Neural progenitor cell (in vitro differentiated cells): ENCODE measurements around the gene ARHGAP15. TPM values are rescaled to one million over a fixed set of nuclear protein-coding genes. Genes with fewer than 3 reads are reported as not detected.

Experiments used
- DNase-seq: peaks from one replicate; pipeline ENCODE4 v3.0.0-alpha.2; 2016; ENCODE audit warnings: low spot score
- H2AFZ ChIP-seq: fragments of 200-600 bp; sonication (generic); replicated peaks from 2 replicates; pipeline ENCODE4 v1.6.1; 2016; ENCODE audit warnings: antibody characterized with exemption
- H3F3A ChIP-seq: fragments of 200-600 bp; sonication (generic); 2 replicates; pipeline ENCODE4 v1.6.1; 2016; ENCODE audit warnings: antibody characterized with exemption, low read depth
- H3K27ac ChIP-seq: fragments of 200-600 bp; sonication (generic); 2 replicates; pipeline ENCODE4 v1.5.1; 2016; ENCODE audit warnings: mild to moderate bottlenecking
- H3K27me3 ChIP-seq: fragments of 200-600 bp; sonication (generic); 2 replicates; pipeline ENCODE4 v1.6.1; 2016; ENCODE audit warnings: mild to moderate bottlenecking, moderate library complexity
- H3K36me3 ChIP-seq: fragments of 200-600 bp; sonication (generic); 2 replicates; pipeline ENCODE4 v1.5.1; 2016
- H3K4me1 ChIP-seq: fragments of 200-600 bp; sonication (generic); 2 replicates; pipeline ENCODE4 v1.6.1; 2016; ENCODE audit warnings: mixed run types
- H3K4me2 ChIP-seq: fragments of 200-600 bp; sonication (generic); 2 replicates; pipeline ENCODE4 v1.6.1; 2016
- H3K4me3 ChIP-seq: fragments of 200-600 bp; sonication (generic); 2 replicates; pipeline ENCODE4 v1.5.1; 2016
- H3K79me2 ChIP-seq: fragments of 200-600 bp; sonication (generic); 2 replicates; pipeline ENCODE4 v1.6.1; 2016; ENCODE audit warnings: low read depth
- H3K9ac ChIP-seq: fragments of 200-600 bp; sonication (generic); 2 replicates; pipeline ENCODE4 v1.6.1; 2016
- H3K9me3 ChIP-seq: fragments of 200-600 bp; sonication (generic); 2 replicates; pipeline ENCODE4 v1.5.1; 2016; ENCODE audit warnings: low read depth
- H4K20me1 ChIP-seq: fragments of 200-600 bp; sonication (generic); 2 replicates; pipeline ENCODE4 v1.6.1; 2016; ENCODE audit warnings: low read depth
- H3K27ac Mint-ChIP-seq: 3 replicates; pipeline ENCODE4 v1.8.0; 2021; ENCODE audit warnings: mixed read lengths
- H3K27me3 Mint-ChIP-seq: 2 replicates; pipeline ENCODE4 v1.8.0; 2022; ENCODE audit warnings: low read depth, mild to moderate bottlenecking, inconsistent platforms, moderate library complexity, mixed read lengths; ENCODE audit not compliant: insufficient read depth
- H3K36me3 Mint-ChIP-seq: 3 replicates; pipeline ENCODE4 v1.8.0; 2021; ENCODE audit warnings: mixed read lengths
- H3K4me1 Mint-ChIP-seq: 3 replicates; pipeline ENCODE4 v1.8.0; 2021; ENCODE audit warnings: mixed read lengths
- H3K4me3 Mint-ChIP-seq: 3 replicates; pipeline ENCODE4 v1.8.0; 2021; ENCODE audit warnings: mild to moderate bottlenecking, moderate library complexity, mixed read lengths
- H3K9me3 Mint-ChIP-seq: 3 replicates; pipeline ENCODE4 v1.8.0; 2020; ENCODE audit warnings: mixed read lengths
- CTCF ChIP-seq: fragments of 200-600 bp; sonication (generic); IDR thresholded peaks from 2 replicates; pipeline ENCODE4 v1.5.1; 2017; ENCODE audit warnings: antibody characterized with exemption, mild to moderate bottlenecking
- EZH2 ChIP-seq: fragments of 200-600 bp; sonication (generic); IDR thresholded peaks from 2 replicates; pipeline ENCODE4 v1.6.1; 2017; ENCODE audit warnings: antibody characterized with exemption, mild to moderate bottlenecking, moderate library complexity
- EZH2phosphoT487 ChIP-seq: fragments of 200-600 bp; sonication (generic); IDR thresholded peaks from 2 replicates; pipeline ENCODE4 v1.6.1; 2017; ENCODE audit warnings: antibody characterized with exemption
- total RNA-seq: library from RNA; depleted of rRNA; stranded (reverse); fragments of >200 nt; gene quantifications from 2 replicates; pipeline ENCODE4 v1.2.3, GENCODE V29; 2015; ENCODE audit warnings: low replicate concordance

Gene ARHGAP15
- total RNA-seq, 1 donor from 2014 or later: 5.9 TPM

GRCh38 chr2:143230506-143231253 is 101.5 kb downstream of the ARHGAP15 start:
- Histone ChIP-seq H3K27ac (no peak overlapping the region), H3K36me3 (no peaks in the 10 kb centered on the region), H3K4me2 (peak overlapping the region; percentile 73), H3K4me1 (peaks cover 35% of the 10 kb centered on the region), H3K27me3 (no peaks in the 10 kb centered on the region), H3K9ac (no peak overlapping the region), H4K20me1 (peaks cover 4% of the 10 kb centered on the region), H3K9me3 (no peaks in the 10 kb centered on the region), H3K79me2 (no peaks in the 10 kb centered on the region), H3F3A (peaks cover 25% of the 10 kb centered on the region), H2AFZ (no peak overlapping the region), H3K4me3 (no peak overlapping the region)
- Mint-ChIP-seq H3K9me3 (peaks cover 25% of the 10 kb centered on the region), H3K36me3 (no peaks in the 10 kb centered on the region), H3K27me3 (no peaks in the 10 kb centered on the region), H3K4me1 (peaks cover 37% of the 10 kb centered on the region), H3K4me3 (no peak overlapping the region), H3K27ac (peak overlapping the region; percentile 65)
- no peak for DNase-seq
- TF ChIP-seq CTCF (no peak), EZH2 (no peak), EZH2phosphoT487 (no peak)

GRCh38 chr2:143231254-143231645 is 102.0 kb downstream of the ARHGAP15 start:
- H3K4me3 ChIP-seq: no peak overlapping the region
- no peaks in the 10 kb centered on the region for H3K36me3 ChIP-seq
- H3F3A ChIP-seq: peaks cover 25% of the 10 kb centered on the region
- no peaks in the 10 kb centered on the region for H3K27me3 ChIP-seq
- no peak for DNase-seq
- H3K27ac Mint-ChIP-seq: peak overlapping the region; percentile 80
- no peaks in the 10 kb centered on the region for H3K79me2 ChIP-seq
- no peaks in the 10 kb centered on the region for H3K36me3 Mint-ChIP-seq
- H3K27me3 Mint-ChIP-seq: no peaks in the 10 kb centered on the region
- H3K9ac ChIP-seq: no peak overlapping the region
- H2AFZ ChIP-seq: no peak overlapping the region
- peaks cover 28% of the 10 kb centered on the region for H3K9me3 Mint-ChIP-seq
- H3K4me1 Mint-ChIP-seq: peaks cover 32% of the 10 kb centered on the region
- H3K4me2 ChIP-seq: no peak overlapping the region
- peaks cover 35% of the 10 kb centered on the region for H3K4me1 ChIP-seq
- H3K27ac ChIP-seq: no peak overlapping the region
- no peaks in the 10 kb centered on the region for H3K9me3 ChIP-seq
- no peak overlapping the region for H3K4me3 Mint-ChIP-seq
- peaks cover 4% of the 10 kb centered on the region for H4K20me1 ChIP-seq
- TF ChIP-seq EZH2: no peak
- no peak for TF ChIP-seq CTCF
- TF ChIP-seq EZH2phosphoT487: no peak

DNA sequence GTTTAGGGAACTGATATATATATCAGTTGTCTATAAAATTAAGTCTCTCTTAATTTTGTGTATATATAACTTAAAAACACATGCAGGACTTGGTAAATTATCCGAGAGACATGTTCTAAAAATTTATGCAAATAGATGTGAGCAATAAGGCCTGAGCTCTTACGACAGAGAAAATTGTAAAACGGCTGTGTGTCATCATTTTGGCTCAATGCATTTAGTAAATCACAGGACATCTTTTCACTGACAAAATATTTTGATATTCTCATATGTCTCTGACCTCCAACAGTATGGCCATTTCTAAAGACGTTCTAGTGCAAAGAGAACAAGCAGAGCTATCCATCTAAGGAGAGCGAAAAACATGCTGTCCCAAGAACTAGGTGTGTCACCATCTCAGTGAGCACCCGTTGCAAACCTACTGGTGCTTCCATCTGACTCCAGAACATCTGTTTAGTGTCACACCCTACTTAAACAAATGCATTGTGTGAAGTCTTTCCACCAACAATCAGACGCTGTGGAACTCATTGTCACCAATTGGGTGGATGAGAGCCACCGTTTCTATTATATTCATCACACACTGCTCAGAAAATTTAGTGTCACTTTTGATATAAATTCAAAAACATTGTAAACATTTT is 108.0 kb downstream of the ARHGAP15 start:
- DNase-seq: no peak
- Histone ChIP-seq H3K79me2 (no peaks in the 10 kb centered on the region), H3K36me3 (no peaks in the 10 kb centered on the region), H2AFZ (no peak overlapping the region), H3K27me3 (no peaks in the 10 kb centered on the region), H3K4me2 (no peak overlapping the region), H3K4me3 (no peak overlapping the region), H4K20me1 (no peaks in the 10 kb centered on the region), H3F3A (no peaks in the 10 kb centered on the region), H3K9me3 (no peaks in the 10 kb centered on the region), H3K4me1 (no peaks in the 10 kb centered on the region), H3K9ac (no peak overlapping the region), H3K27ac (no peak overlapping the region)
- no peak overlapping the region for H3K4me3 Mint-ChIP-seq
- H3K9me3 Mint-ChIP-seq: peaks cover 27% of the 10 kb centered on the region
- no peak for TF ChIP-seq EZH2phosphoT487
- TF ChIP-seq EZH2: no peak
- TF ChIP-seq CTCF: no peak
- no peak overlapping the region for H3K27ac Mint-ChIP-seq
- H3K4me1 Mint-ChIP-seq: peaks cover 5% of the 10 kb centered on the region
- H3K36me3 Mint-ChIP-seq: no peaks in the 10 kb centered on the region
- H3K27me3 Mint-ChIP-seq: no peaks in the 10 kb centered on the region
